Stimulated activated naive CD8-positive, alpha-beta T cell treated with anti-CD3 and anti-CD28 coated beads, Interleukin-15, Interleukin-2, amounts not matched to agents 100 ng/mL and 50 ng/mL, for 24 hours (primary cell): ENCODE measurements around the gene PRKAG1.

Source experiments
- H3K27ac Mint-ChIP-seq: one replicate; pipeline ENCODE4 v1.8.0; 2021; ENCODE audit warnings: mild to moderate bottlenecking, mixed read lengths
- H3K27me3 Mint-ChIP-seq: one replicate; pipeline ENCODE4 v1.8.0; 2021; ENCODE audit warnings: mixed read lengths
- H3K36me3 Mint-ChIP-seq: one replicate; pipeline ENCODE4 v1.8.0; 2021; ENCODE audit warnings: low read depth, mixed read lengths
- H3K4me1 Mint-ChIP-seq: one replicate; pipeline ENCODE4 v1.8.0; 2021; ENCODE audit warnings: low read depth, mixed read lengths
- H3K4me3 Mint-ChIP-seq: one replicate; pipeline ENCODE4 v1.8.0; 2021; ENCODE audit warnings: mild to moderate bottlenecking, mixed read lengths
- H3K9me3 Mint-ChIP-seq: one replicate; pipeline ENCODE4 v1.8.0; 2021; ENCODE audit warnings: mixed read lengths

The PRKAG1 gene

DNA sequence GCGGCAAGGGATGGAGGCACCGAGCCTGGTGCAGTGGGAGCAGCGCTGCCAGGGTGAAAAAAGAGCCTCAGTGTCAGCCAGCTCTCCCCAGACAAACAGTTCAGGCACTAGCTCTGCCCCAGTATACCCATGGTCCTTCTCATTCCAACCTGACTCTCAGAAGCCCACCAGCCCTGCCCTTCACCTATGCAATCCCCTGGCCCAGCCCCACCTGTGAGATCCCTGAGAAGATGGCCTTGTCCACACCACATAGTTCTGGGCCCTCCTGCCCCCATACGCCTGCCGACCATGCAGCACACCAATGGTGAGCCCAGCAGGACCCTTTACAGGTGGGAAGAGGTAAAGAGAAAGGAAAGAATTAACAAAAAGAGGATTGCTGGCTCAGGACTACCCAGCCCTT, 35.5 kb upstream of the PRKAG1 start:
- Mint-ChIP-seq H3K9me3 (no peaks in the 10 kb centered on the region), H3K36me3 (peaks cover 49% of the 10 kb centered on the region), H3K27me3 (no peaks in the 10 kb centered on the region), H3K4me3 (no peak overlapping the region), H3K4me1 (peaks cover 39% of the 10 kb centered on the region), H3K27ac (no peak overlapping the region)

DNA sequence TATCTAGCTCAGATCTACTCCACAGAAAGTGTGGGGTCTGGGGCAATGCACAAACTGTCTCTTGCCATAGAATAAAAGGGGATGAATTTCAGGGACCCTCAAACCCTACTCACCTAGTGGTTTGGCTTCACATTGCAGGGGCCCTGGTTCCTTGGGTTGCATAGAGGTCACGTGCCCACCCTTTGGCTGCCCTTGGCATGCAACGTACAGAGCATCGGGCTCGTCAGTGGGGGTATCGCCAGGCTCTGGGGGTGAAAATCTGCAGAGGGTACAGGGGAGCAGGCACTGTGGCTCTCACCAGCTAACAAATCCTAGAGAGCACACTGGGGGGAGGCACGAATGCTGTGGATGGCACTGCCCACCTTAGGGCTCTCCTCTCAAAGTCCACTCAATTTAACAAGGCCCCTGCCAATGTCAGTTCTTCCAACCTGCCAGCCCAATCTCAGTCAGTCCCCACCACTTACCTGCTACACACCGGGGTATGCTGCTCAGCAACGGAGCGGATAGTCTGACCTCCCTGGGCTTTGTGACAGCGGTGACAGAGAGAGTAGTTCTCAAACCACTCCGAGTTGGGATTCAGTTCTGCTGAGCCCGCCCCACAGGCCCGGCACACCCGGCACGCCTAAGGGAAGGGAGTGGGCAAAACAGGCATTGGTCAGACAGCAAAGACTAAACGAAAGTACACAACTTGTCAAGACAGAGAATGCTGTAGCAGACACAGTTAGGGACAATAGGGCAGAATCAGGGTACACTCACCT, 34.1 kb upstream of the PRKAG1 start:
- no peak overlapping the region for H3K4me3 Mint-ChIP-seq
- no peak overlapping the region for H3K27ac Mint-ChIP-seq
- H3K27me3 Mint-ChIP-seq = no peaks in the 10 kb centered on the region
- H3K4me1 Mint-ChIP-seq = peaks cover 30% of the 10 kb centered on the region
- peaks cover 63% of the 10 kb centered on the region for H3K36me3 Mint-ChIP-seq
- no peaks in the 10 kb centered on the region for H3K9me3 Mint-ChIP-seq

DNA sequence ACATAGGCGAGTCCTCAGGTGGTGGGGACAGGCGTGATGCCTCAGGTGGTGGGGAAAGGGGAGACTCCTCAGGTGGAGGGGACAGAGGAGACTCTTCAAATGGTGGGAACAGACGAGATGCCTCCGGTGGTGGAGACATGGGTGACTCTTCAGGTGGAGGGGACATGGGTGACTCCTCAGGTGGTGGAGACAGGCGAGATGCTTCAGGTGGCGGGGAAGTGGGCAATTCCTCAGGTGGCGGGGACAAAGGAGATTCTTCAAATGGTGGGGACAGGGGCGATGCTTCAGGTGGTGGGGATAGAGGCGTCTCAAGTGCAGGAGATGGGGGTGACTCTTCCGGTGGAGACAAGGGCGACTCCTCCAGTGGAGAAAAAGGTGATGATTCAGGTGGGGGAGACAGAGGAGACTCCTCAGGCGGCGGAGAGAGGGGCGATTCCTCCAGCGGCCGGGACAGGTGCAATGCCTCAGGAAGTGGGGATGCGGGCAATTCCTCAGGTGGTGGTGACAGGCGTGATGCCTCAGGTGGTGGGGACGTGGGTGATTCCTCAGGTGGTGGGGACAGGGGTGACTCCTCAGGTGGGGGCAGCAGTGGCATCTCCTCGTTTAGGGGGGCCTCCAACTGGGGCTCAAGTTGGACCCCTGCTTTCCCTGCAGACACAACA, 33.3 kb upstream of the PRKAG1 start:
- Mint-ChIP-seq H3K4me1 (peaks cover 22% of the 10 kb centered on the region), H3K9me3 (no peaks in the 10 kb centered on the region), H3K4me3 (no peak overlapping the region), H3K27ac (no peak overlapping the region), H3K27me3 (no peaks in the 10 kb centered on the region), H3K36me3 (peaks cover 69% of the 10 kb centered on the region)

DNA sequence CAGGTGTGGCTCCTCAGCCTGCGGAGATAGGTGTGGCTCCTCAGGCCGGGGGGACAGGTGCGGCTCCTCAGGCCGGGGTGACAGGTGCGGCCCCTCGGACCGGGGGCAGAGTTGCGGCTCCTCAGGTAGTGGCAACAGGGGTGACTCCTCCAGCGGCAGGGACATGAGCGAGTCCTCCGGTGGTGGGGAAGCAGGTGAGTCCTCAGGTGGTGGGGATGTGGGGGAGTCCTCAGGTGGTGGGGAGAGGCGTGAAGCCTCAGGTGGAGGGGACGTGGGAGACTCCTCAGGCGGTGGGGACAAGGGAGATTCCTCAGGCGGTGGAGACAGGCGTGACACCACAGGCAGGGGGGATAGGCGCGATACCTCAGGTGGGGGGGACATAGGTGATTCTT, 32.8 kb upstream of the PRKAG1 start:
- Mint-ChIP-seq H3K36me3 (peaks cover 74% of the 10 kb centered on the region), H3K27ac (no peak overlapping the region), H3K4me1 (peaks cover 17% of the 10 kb centered on the region), H3K27me3 (no peaks in the 10 kb centered on the region), H3K4me3 (no peak overlapping the region), H3K9me3 (no peaks in the 10 kb centered on the region)

DNA sequence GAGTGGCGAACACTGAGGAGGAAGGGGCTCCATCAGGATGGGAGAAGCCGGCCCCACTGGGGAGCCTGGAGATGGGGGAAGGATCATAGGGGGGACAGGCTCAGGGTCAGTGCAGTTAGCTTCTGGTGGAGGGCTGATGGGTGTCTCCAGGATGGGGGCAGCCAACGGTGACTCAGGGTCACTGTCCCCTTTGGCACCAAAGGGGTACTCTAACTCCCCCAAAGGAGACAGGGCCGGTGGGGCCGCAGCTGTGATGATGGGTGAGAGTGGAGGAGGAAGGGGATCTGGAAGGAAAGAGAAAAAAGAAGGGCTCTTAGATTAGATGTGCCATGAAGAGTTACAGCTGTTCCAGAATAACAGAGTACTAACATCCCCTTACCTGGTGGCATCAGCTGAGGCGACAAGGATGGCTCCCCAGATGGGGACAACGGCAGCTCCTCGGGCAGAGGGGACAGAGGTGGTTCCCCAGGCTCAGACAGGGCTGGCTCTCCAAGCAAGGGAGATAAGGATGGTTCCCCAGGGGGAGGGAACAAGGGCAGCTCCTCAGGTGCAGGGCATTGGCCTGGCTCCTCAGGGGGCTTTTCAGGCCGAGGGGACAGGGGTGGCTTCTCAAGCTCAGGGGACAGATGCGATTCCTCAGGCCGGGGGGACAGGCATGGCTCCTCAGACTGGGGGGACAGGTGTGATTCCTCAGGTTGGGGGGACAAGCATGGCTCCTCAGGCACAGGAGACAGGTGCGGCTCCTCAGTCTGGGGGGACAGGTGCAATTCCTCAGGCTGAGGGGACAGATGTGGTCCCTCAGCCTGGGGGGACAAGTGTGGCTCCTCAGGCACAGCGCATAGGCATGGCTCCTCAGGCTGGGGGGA, 32.2 kb upstream of the PRKAG1 start:
- no peak overlapping the region for H3K4me3 Mint-ChIP-seq
- H3K27me3 Mint-ChIP-seq = no peaks in the 10 kb centered on the region
- H3K4me1 Mint-ChIP-seq = peaks cover 11% of the 10 kb centered on the region
- H3K36me3 Mint-ChIP-seq = peaks cover 74% of the 10 kb centered on the region
- H3K9me3 Mint-ChIP-seq = no peaks in the 10 kb centered on the region
- no peak overlapping the region for H3K27ac Mint-ChIP-seq

DNA sequence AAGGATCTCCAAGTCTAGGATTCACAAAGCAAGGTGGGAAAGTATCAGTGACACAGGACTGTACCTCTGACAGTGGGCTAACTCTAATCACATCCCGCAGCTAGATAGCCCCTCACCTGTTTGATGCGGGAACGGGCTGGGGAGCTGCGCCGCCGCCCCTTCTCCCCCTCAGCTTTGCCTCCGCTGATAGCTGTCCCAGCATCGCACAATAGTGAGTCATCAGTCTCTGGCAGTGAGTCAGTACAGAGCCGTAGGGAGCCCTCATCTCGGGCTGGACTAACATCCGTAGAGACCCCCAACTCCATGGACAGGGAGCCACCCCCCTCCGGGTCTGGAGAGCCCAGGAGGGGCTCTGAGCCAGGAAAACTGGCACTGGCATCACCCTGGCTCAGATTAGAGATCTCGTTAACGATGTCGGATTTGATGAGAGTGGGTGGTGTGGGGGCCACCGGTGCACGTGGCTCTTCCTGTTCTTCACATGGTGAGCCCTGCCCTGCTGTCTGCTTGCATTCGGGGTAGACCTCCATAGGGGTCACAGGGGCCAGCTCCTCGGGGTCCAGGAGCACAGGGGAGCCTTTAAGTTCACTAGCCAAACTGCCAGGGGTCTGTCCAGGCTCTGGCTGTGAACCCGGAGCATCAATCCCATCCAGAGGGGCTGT, 31.1 kb upstream of the PRKAG1 start:
- H3K27ac Mint-ChIP-seq = no peak overlapping the region

DNA sequence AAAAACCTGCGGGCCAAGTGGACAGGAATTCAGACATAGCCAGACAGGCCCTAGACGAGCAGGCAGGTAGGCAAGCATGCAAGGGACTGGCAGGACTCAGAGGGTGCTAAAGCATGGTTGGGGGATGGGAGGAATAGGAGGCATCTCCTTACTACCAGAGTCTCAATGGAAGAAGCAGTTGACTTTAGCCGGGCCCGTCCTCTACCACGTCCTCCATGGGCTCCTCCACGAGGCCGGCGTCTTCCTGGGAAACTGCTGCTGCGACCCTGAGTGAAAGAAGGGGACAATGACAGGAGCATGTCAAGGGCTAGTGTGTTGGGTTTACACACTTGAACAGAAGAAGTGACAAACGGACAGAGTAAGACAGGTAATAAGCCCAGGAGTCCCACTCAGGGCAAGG, 30.4 kb upstream of the PRKAG1 start:
- Mint-ChIP-seq H3K4me3 (no peak overlapping the region), H3K4me1 (no peaks in the 10 kb centered on the region), H3K27ac (no peak overlapping the region), H3K27me3 (no peaks in the 10 kb centered on the region), H3K9me3 (no peaks in the 10 kb centered on the region), H3K36me3 (peaks cover 74% of the 10 kb centered on the region)

More for the DNA sequence above, 31.1 kb upstream of the PRKAG1 start:
- H3K27me3 Mint-ChIP-seq = no peaks in the 10 kb centered on the region
- H3K4me3 Mint-ChIP-seq = no peak overlapping the region
- peaks cover 73% of the 10 kb centered on the region for H3K36me3 Mint-ChIP-seq
- no peaks in the 10 kb centered on the region for H3K9me3 Mint-ChIP-seq
- H3K4me1 Mint-ChIP-seq = peaks cover under 1% of the 10 kb centered on the region

DNA sequence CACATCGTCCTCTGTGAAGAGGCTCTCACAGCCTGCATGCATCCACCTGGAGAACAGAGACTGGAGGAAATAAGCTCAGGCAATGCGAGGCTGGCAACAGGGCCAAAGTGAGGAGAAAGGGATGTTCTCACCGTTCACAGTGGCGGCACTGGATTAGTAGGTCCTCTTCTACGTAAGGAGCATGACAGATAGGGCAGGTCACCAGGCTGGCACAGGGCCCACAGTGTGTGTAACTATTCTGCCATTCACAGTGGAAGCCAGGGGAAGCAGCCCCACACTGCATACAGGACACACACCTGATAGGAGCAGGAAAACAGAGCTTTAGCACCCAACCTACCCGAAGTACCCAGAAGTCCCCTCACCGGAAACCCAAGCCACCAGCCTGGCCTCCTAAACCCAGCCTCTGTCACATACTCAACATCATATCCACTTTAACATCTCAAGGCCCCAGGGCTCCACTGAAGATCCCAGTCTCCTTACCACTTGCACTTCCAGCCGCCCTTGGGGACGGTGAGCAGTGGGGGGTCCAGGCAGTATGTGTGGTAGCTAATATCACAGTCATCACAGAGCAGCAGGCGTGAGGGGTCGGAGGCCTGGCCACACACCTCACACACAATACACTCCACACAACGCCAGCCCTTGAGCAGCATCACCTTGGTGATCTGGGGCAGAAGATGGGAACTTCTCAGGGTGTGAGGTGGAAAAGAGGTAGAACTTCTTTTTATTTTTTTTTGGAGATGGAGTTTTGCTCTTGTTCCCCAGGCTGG, 27.7 kb upstream of the PRKAG1 start:
- Mint-ChIP-seq H3K4me3 (no peak overlapping the region), H3K9me3 (no peaks in the 10 kb centered on the region), H3K27me3 (no peaks in the 10 kb centered on the region), H3K4me1 (no peaks in the 10 kb centered on the region), H3K36me3 (peaks cover 73% of the 10 kb centered on the region), H3K27ac (no peak overlapping the region)

DNA sequence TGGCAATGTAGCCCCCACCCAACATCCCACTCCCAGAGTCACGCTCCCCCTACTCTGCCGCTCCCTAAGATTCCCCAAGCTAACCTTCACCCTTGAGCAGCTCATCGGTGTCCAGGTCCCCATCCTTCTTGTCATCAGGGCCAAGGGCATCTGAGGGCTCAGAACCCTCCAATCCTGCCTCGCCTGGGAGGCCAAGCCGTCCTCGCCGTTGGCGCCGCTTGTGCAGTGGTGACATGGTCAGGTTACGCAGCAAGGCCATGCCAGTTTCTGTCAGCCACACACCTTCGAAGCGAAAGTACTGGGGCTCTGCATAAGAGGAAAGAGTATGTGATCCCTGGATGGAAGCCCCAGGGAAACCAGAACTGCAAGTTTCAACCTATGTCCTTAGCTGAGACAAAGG, 26.1 kb upstream of the PRKAG1 start:
- no peak overlapping the region for H3K27ac Mint-ChIP-seq
- H3K9me3 Mint-ChIP-seq = no peaks in the 10 kb centered on the region
- H3K36me3 Mint-ChIP-seq = peaks cover 66% of the 10 kb centered on the region
- no peak overlapping the region for H3K4me3 Mint-ChIP-seq
- no peaks in the 10 kb centered on the region for H3K27me3 Mint-ChIP-seq
- H3K4me1 Mint-ChIP-seq = no peaks in the 10 kb centered on the region

DNA sequence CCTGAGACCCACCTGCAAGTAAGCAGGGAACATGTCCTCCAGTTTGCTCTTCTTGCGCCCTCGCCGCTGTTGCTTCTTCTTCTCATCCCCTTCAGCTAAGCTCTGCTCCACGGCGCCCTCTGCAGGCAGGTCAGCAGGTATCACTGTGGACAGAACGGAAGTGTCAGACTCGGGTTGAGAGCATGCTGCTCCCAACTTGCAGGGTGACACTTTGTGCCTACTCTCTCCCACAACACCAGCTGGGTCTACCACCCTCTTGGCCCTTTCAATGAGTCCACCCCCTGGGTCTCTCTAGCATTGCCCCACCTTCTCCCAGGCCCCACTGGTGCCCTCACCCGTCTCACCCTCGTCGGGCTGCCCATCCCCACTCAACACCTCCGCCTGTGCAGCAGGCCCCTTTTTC, 25.3 kb upstream of the PRKAG1 start:
- H3K36me3 Mint-ChIP-seq = peaks cover 65% of the 10 kb centered on the region
- no peak overlapping the region for H3K27ac Mint-ChIP-seq
- no peaks in the 10 kb centered on the region for H3K4me1 Mint-ChIP-seq
- H3K27me3 Mint-ChIP-seq = no peaks in the 10 kb centered on the region
- H3K4me3 Mint-ChIP-seq = no peak overlapping the region
- H3K9me3 Mint-ChIP-seq = no peaks in the 10 kb centered on the region

DNA sequence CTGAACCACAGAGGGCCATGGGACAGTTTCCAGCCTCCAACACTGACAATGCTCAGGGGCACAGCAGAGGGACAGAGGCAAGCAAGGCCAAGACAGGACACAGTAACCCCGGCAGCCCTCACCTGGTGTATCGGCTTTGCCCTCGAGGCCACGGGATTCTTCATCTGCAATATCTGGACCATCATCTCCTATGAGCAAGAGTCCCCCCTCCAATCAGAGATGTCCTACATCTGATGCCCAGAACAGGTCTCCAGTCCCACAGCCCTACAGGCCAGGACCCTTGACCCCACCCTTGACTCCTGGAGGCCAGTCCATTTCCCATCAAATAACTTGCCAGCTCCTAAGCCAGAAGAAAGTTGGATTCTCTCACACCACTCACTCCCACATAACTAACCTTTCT, 24.7 kb upstream of the PRKAG1 start:
- no peak overlapping the region for H3K27ac Mint-ChIP-seq
- no peak overlapping the region for H3K4me3 Mint-ChIP-seq
- H3K9me3 Mint-ChIP-seq = no peaks in the 10 kb centered on the region
- no peaks in the 10 kb centered on the region for H3K27me3 Mint-ChIP-seq
- peaks cover 65% of the 10 kb centered on the region for H3K36me3 Mint-ChIP-seq
- H3K4me1 Mint-ChIP-seq = no peaks in the 10 kb centered on the region

DNA sequence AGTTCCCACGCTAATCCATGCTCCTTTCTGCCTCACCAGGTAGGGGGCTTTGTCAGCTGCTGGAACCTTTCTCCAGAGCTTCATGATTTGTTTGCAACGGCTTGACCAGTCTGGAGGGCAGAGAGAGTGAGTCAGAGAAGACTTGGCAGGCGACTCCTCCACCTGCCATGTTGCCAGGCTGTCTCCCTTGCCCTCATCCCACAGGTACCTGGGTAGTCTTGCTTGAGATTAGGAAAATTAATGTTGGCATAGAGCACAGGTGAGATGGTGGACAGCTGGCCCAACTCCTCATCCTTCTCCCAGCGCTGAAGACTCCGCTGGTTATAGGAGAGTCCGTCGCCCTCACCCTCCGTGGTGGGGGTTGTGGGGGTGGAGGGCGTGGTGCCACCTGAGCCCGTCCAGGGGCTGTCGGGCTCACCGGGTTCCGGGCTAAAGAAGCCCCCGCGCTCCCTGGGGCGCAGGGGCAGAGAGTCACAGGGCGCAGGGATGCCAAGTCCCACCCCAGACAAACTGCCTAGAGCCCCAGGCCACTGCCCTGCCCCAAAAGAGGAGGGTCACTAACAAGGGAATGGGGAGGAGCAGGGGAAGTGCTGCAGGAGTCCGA, 23.4 kb upstream of the PRKAG1 start:
- Mint-ChIP-seq H3K27ac (no peak overlapping the region), H3K36me3 (peaks cover 58% of the 10 kb centered on the region), H3K4me3 (no peak overlapping the region), H3K9me3 (no peaks in the 10 kb centered on the region), H3K27me3 (no peaks in the 10 kb centered on the region), H3K4me1 (no peaks in the 10 kb centered on the region)

DNA sequence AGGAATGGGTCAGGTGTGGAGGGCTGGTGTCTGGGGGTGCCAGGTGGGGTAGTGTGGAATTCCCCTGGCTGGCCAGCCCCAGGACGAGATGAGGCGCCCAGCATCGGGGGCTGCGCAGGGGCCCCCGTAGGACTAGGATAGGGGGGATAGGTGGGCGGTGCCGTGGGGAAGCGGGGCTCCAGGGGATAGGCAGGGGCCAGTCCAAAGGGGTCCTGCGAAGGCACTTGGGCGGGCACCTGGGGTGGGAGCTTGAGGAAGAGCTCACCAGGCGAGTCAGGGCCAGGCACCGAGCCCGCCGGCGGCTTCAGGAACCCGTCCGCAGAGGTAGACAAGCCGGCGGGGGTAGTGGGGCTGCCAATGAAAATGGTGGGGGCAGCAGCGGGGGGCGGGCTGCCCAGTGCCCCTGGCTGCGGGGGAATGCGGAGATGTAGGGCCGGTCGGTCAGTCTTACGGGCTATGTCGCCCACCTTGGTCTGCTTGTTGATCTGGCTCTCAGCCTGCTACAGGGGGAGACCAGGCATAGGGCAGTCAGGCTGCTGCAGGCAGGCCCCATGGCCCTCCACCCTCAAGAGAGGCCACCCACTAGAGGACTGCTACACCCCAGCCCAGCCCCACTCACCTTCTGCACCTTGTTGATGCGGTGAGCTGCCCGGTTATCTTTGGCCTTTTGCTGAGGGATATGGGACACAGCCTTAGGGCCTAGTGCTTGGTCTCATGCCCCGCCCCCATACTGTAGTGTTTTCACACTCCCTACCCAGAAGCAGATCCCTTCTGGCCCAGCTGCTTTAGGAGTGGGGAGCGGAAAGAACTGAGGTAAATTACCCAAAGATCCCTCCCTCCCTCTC, 22.7 kb upstream of the PRKAG1 start:
- H3K4me3 Mint-ChIP-seq = no peak overlapping the region
- H3K27me3 Mint-ChIP-seq = no peaks in the 10 kb centered on the region
- no peaks in the 10 kb centered on the region for H3K4me1 Mint-ChIP-seq
- H3K27ac Mint-ChIP-seq = no peak overlapping the region
- H3K9me3 Mint-ChIP-seq = no peaks in the 10 kb centered on the region
- peaks cover 58% of the 10 kb centered on the region for H3K36me3 Mint-ChIP-seq
